HFF-Myc (cell line): ENCODE results near the gene CELF1.

Experiments
- DNase-seq: peaks from one replicate; pipeline ENCODE4 v3.0.0-alpha.2; 2011; ENCODE audit warnings: low read depth; ENCODE audit errors: extremely low read depth
- H3K4me3 ChIP-seq: replicated peaks from 2 replicates; pipeline ENCODE4 v1.5.1; 2011; ENCODE audit warnings: low read depth, mild to moderate bottlenecking, control low read depth, low read length
- TF ChIP-seq, protein P1 (sequence below): IDR thresholded peaks from 2 replicates; pipeline ENCODE4 v1.5.1; 2012; ENCODE audit warnings: mild to moderate bottlenecking, low read depth, low read length, control low read depth; ENCODE audit errors: missing control alignments

The CELF1 gene

GRCh38 chr11:47552566-47553405 lies at the start of gene CELF1:
TSS of gene CELF1 (minus strand) at chr11:47553132. CDS start at chr11:47499523, 53,609 bp downstream.
- peak; percentile 38 for DNase-seq
- TF ChIP-seq, protein P1, sequence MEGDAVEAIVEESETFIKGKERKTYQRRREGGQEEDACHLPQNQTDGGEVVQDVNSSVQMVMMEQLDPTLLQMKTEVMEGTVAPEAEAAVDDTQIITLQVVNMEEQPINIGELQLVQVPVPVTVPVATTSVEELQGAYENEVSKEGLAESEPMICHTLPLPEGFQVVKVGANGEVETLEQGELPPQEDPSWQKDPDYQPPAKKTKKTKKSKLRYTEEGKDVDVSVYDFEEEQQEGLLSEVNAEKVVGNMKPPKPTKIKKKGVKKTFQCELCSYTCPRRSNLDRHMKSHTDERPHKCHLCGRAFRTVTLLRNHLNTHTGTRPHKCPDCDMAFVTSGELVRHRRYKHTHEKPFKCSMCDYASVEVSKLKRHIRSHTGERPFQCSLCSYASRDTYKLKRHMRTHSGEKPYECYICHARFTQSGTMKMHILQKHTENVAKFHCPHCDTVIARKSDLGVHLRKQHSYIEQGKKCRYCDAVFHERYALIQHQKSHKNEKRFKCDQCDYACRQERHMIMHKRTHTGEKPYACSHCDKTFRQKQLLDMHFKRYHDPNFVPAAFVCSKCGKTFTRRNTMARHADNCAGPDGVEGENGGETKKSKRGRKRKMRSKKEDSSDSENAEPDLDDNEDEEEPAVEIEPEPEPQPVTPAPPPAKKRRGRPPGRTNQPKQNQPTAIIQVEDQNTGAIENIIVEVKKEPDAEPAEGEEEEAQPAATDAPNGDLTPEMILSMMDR, result peak; percentile 63
- peak within 1 kb of the TSS; percentile 87 for H3K4me3 ChIP-seq

- no peak for DNase-seq
- H3K4me3 ChIP-seq, result no peak overlapping the region
- TF ChIP-seq, protein P1, result no peak
Measured at GRCh38 chr11:47599902-47600301, 47.0 kb upstream of the CELF1 start.

DNA sequence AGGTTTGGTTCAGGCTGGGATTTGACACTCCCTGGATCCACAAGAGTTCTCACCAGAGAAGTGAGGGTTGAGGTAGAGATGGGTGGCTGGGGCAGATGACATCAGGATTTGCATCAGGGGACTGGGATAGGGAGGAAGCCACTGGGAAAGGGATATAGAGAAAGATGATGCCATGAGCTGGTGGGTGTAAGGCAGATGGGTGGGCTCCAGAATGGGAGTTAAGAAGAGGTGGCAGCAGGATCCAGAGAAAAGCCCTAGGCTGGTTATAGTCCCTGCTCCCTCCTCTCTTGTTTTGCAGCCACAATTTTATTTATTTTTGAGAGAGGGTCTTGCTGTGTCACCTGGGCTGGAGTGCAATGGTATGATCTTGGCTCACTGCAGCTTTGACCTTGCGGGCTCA lies 43.0 kb upstream of the CELF1 start:
- no peak for DNase-seq
- no peak overlapping the region for H3K4me3 ChIP-seq
- TF ChIP-seq, protein P1, result no peak

DNA sequence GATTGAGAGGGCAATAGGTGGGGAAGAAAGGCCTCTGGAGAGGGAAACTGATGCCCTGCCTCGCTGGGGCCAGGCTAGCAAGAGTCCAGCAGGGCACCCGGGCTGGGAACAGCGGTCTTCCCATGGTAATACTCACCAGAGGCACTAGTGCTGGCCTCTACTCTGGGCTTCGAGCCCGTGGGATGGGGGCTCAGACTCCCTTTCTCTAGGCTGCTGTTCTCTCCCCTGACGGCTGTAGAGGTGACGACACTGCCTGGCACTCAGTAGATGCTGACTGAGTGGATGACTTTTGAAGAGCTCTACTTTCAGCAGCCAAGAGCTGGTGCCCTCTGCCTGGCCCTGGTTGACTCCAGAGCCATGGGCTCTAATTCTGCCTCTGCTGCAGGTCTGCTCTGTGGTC lies 42.1 kb upstream of the CELF1 start:
- TF ChIP-seq, protein P1, result no peak
- H3K4me3 ChIP-seq, result no peak overlapping the region

DNA sequence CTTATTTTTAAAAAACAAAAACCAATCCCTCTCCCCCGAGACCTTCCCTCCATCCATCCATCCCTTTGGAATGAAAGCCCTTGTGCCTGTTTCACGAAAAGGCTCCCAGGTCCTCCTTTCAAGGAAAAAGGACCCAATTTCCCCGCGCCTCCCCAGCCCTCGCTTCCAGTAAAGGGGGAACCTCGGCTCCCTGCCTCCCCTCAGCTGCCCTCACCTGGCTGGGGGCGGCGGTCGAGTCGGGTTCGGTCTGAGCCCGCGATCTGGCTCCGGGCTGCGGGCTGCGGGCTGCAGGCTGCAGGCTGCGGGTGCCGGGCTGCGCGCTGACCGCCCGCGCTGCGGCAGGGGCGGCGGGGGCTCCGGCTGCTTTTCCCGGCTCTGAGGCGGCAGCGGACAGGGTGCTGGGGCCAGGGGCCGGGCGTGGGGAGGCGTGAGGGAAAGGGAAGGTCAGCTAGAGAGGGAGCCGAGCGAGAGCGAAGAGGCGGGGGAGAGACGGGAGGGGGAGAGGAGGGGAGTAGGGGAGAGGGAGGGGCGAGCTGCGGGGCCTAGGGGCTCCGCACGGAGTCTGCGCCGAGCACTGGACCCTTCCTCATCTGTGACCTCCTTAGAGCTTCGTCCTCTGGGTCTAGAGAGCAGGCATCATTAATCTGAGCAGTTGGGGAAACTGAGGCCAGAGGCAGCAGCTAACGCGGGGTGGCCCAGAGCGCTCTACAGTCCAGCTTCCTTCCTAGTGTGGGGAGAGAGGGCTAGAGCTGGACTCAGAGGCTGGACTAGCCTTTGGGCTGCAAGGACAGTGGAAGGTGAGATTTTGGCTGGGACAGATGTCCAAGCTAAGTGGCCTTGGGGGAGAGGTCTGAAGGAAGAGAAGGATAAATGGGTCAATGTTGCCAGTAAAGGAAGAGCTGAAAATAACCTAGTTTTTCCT lies 41.3 kb upstream of the CELF1 start, which contains the start of gene C1QTNF4:
C1QTNF4 (minus strand) TSS at position 478 of the 922 bp plus-strand sequence. CDS start 3,601 bp downstream, outside the sequence.
- TF ChIP-seq, protein P1, result no peak
- peak within 1 kb of the TSS; percentile 13; the same call in 1 of the 2 replicates for H3K4me3 ChIP-seq
- DNase-seq, result no peak

More for the DNA sequence above, 42.1 kb upstream of the CELF1 start:
- no peak for DNase-seq

DNA sequence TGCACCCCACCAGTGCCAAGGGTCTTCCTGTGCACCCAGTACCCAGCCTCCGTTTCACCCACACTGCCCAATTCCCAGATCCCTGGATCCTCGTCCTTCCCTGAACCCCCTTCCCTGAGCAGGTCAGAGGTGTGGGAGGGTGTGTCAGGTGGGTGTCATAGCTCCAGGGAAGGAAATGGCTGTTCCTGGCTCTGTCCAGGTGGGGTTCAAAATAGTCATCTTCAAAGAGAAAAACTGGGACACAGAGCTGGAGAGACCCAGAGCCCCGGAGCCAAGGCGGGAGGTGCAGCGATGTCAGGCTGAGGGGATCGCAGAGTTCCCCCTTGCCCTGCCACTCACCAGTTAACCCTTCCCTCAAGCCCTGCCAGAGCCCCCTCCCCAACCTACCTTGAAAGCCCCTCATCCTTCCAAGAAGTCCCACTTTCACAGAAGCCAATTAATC lies 40.6 kb upstream of the CELF1 start:
- TF ChIP-seq, protein P1, result no peak
- DNase-seq, result no peak
- H3K4me3 ChIP-seq, result peak overlapping the region; percentile 13; the same call in 1 of the 2 replicates
